ENCODE results near the gene HSPA1B. TPM values are rescaled to one million over a fixed set of nuclear protein-coding genes. Genes with fewer than 3 reads are reported as not detected.

Gene HSPA1B
- total and polyA plus RNA-seq, 2 donors (not counting 1 experiment from before 2014, with no cell fraction given), result 35.5 to 115 TPM

DNA sequence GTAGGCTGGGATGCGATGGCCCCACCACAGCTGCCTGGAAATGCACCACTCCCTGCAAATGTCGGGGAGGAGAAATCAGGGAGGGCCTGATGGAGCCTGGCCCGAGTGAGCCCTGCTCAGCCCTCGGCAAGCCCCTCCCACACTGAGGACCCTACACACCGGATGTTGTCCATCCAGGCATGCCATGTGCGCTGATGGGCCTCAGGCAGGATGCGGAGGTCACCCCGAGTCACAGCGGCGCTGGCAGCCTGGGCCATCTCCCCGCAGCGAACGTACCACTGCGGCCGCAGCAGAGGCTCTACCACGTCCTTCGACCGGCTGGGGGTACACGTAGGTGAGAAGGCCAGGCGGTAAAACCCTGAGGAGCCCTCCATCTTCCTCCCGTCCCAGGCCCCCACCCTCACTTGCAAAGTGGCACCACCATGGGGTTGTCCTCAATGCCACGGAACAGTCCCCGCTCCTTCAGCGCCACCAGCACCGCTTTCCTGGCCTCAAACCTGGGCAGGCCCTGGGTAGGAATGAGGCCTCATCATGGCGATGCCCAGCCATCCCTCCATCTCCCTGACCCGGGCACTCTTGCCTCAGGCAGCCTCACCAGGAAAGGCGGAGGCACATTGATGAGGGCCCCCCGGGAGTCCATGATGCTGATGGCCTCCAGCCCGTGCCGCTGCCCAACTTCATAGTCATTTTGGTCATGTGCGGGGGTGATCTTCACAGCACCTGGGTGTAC, 45.2 kb upstream of the HSPA1B start:
- peaks cover 2% of the 10 kb centered on the region for H3K4me1 ChIP-seq (ENCODE audit: control insufficient read depth, extremely low read depth, insufficient read depth, low read length)
- H3K27me3 ChIP-seq (ENCODE audit: control insufficient read depth, insufficient read depth, low read length), result no peaks in the 10 kb centered on the region
- H3K4me2 ChIP-seq (ENCODE audit: extremely low read depth, insufficient read depth, low read length), result no peak overlapping the region
- H4K20me1 ChIP-seq (ENCODE audit: control insufficient read depth, extremely low read depth, insufficient read depth, low read length), result no peaks in the 10 kb centered on the region
- no peaks in the 10 kb centered on the region for H3K79me2 ChIP-seq (ENCODE audit: control insufficient read depth, insufficient read depth, low read length)
- no peaks in the 10 kb centered on the region for H3K9me3 ChIP-seq (ENCODE audit: control insufficient read depth, insufficient read depth, low read depth, low read length)
- H2AFZ ChIP-seq (ENCODE audit: low read length), result no peak overlapping the region
- no peak for DNase-seq (ENCODE audit: low read depth in 2 of 2)
- no peak overlapping the region for H3K9ac ChIP-seq (ENCODE audit: insufficient read depth, low read length)
- H3K27ac ChIP-seq (ENCODE audit: insufficient read depth, low read length), result no peak overlapping the region
- TF ChIP-seq, protein P1, sequence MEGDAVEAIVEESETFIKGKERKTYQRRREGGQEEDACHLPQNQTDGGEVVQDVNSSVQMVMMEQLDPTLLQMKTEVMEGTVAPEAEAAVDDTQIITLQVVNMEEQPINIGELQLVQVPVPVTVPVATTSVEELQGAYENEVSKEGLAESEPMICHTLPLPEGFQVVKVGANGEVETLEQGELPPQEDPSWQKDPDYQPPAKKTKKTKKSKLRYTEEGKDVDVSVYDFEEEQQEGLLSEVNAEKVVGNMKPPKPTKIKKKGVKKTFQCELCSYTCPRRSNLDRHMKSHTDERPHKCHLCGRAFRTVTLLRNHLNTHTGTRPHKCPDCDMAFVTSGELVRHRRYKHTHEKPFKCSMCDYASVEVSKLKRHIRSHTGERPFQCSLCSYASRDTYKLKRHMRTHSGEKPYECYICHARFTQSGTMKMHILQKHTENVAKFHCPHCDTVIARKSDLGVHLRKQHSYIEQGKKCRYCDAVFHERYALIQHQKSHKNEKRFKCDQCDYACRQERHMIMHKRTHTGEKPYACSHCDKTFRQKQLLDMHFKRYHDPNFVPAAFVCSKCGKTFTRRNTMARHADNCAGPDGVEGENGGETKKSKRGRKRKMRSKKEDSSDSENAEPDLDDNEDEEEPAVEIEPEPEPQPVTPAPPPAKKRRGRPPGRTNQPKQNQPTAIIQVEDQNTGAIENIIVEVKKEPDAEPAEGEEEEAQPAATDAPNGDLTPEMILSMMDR (conservative IDR thresholded peaks at IDR 0.05 in 1 of 2, IDR thresholded peaks at IDR 0.05 in 1 of 2; ENCODE audit: low read depth in 1 of 2, low read length in 2 of 2), result no peak
- no peak for TF ChIP-seq EZH2 (IDR thresholded peaks at IDR 0.05; ENCODE audit: low read length, missing control alignments)
- peaks cover 27% of the 10 kb centered on the region for H3K36me3 ChIP-seq (ENCODE audit: control insufficient read depth, insufficient read depth, low read length)
- no peak overlapping the region for H3K4me3 ChIP-seq (replicated peaks in 1 of 4; ENCODE audit: control extremely low read depth in 1 of 4, insufficient read depth in 1 of 4, low read depth in 3 of 4, low read length in 4 of 4)

GRCh38 chr6:31784098-31784925, 43.2 kb upstream of the HSPA1B start:
- Histone ChIP-seq H3K36me3 (ENCODE audit: control insufficient read depth, insufficient read depth, low read length) (peaks cover 23% of the 10 kb centered on the region), H4K20me1 (ENCODE audit: control insufficient read depth, extremely low read depth, insufficient read depth, low read length) (no peaks in the 10 kb centered on the region), H3K4me3 (replicated peaks in 1 of 4; ENCODE audit: control extremely low read depth in 1 of 4, insufficient read depth in 1 of 4, low read depth in 3 of 4, low read length in 4 of 4) (no peak overlapping the region), H3K27ac (ENCODE audit: insufficient read depth, low read length) (no peak overlapping the region), H3K4me1 (ENCODE audit: control insufficient read depth, extremely low read depth, insufficient read depth, low read length) (no peaks in the 10 kb centered on the region), H3K79me2 (ENCODE audit: control insufficient read depth, insufficient read depth, low read length) (no peaks in the 10 kb centered on the region), H3K27me3 (ENCODE audit: control insufficient read depth, insufficient read depth, low read length) (no peaks in the 10 kb centered on the region), H3K9ac (ENCODE audit: insufficient read depth, low read length) (no peak overlapping the region), H3K4me2 (ENCODE audit: extremely low read depth, insufficient read depth, low read length) (no peak overlapping the region), H2AFZ (ENCODE audit: low read length) (no peak overlapping the region), H3K9me3 (ENCODE audit: control insufficient read depth, insufficient read depth, low read depth, low read length) (no peaks in the 10 kb centered on the region)
- no peak for DNase-seq (ENCODE audit: low read depth in 2 of 2)
- TF ChIP-seq, protein P1 (conservative IDR thresholded peaks at IDR 0.05 in 1 of 2, IDR thresholded peaks at IDR 0.05 in 1 of 2; ENCODE audit: low read depth in 1 of 2, low read length in 2 of 2), result no peak
- TF ChIP-seq EZH2 (IDR thresholded peaks at IDR 0.05; ENCODE audit: low read length, missing control alignments), result no peak

DNA sequence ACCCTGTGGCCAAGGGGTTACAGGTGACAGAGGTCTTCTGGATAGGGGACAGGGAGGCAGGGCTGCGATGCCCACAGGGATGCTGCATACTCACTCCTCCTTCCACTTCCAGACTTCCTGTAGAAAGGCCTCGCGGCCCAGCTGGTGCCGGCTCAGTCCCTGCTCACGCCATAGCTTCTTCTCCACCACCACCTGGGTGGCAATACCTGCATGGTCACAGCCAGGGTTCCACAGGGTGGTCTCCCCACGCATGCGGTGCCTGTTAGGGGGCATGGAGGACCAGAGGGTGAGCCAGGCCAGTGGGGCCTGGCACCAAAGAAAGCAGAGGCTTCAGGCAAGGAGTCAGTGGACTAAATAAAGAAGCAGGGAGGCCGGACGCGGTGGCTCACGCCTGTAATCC, 42.1 kb upstream of the HSPA1B start:
- H3K4me3 ChIP-seq (replicated peaks in 1 of 4; ENCODE audit: control extremely low read depth in 1 of 4, insufficient read depth in 1 of 4, low read depth in 3 of 4, low read length in 4 of 4), result no peak overlapping the region
- no peak overlapping the region for H3K9ac ChIP-seq (ENCODE audit: insufficient read depth, low read length)
- H3K4me1 ChIP-seq (ENCODE audit: control insufficient read depth, extremely low read depth, insufficient read depth, low read length), result no peaks in the 10 kb centered on the region
- H3K79me2 ChIP-seq (ENCODE audit: control insufficient read depth, insufficient read depth, low read length), result no peaks in the 10 kb centered on the region
- no peak overlapping the region for H2AFZ ChIP-seq (ENCODE audit: low read length)
- H3K4me2 ChIP-seq (ENCODE audit: extremely low read depth, insufficient read depth, low read length), result no peak overlapping the region
- no peaks in the 10 kb centered on the region for H3K9me3 ChIP-seq (ENCODE audit: control insufficient read depth, insufficient read depth, low read depth, low read length)
- no peak overlapping the region for H3K27ac ChIP-seq (ENCODE audit: insufficient read depth, low read length)
- H3K27me3 ChIP-seq (ENCODE audit: control insufficient read depth, insufficient read depth, low read length), result no peaks in the 10 kb centered on the region
- H4K20me1 ChIP-seq (ENCODE audit: control insufficient read depth, extremely low read depth, insufficient read depth, low read length), result no peaks in the 10 kb centered on the region
- peaks cover 24% of the 10 kb centered on the region for H3K36me3 ChIP-seq (ENCODE audit: control insufficient read depth, insufficient read depth, low read length)
- TF ChIP-seq, protein P1 (conservative IDR thresholded peaks at IDR 0.05 in 1 of 2, IDR thresholded peaks at IDR 0.05 in 1 of 2; ENCODE audit: low read depth in 1 of 2, low read length in 2 of 2), result no peak
- TF ChIP-seq EZH2 (IDR thresholded peaks at IDR 0.05; ENCODE audit: low read length, missing control alignments), result no peak
- DNase-seq (ENCODE audit: low read depth in 2 of 2), result no peak

All from fibroblast of lung (primary cell).